Bronchial epithelial cell (primary cell): ENCODE measurements around the gene DUSP28. TPM values are rescaled to one million over a fixed set of nuclear protein-coding genes. Genes with fewer than 3 reads are reported as not detected.

Source experiments
- DNase-seq: peaks from one replicate; pipeline ENCODE4 v3.0.0-alpha.2; 2010; ENCODE audit warnings: low read depth
- FAIRE-seq: peaks from 2 replicates; lab custom pipeline; 2011; peaks lifted over from hg19 to GRCh38; lab: Jason Lieb, UNC
- H3K27me3 ChIP-seq: 2 replicates; pipeline ENCODE4 v1.5.1; 2011; ENCODE audit warnings: low read length; ENCODE audit not compliant: control insufficient read depth, insufficient read depth
- H3K36me3 ChIP-seq: 2 replicates; pipeline ENCODE4 v1.5.1; 2011; ENCODE audit warnings: low read length; ENCODE audit not compliant: control insufficient read depth, insufficient read depth
- H3K4me3 ChIP-seq: 2 replicates; pipeline ENCODE4 v1.5.1; 2011; ENCODE audit warnings: mild to moderate bottlenecking, low read depth, low read length, control low read depth
- CTCF ChIP-seq: IDR thresholded peaks from 2 replicates; pipeline ENCODE4 v1.5.1; 2011; ENCODE audit warnings: mild to moderate bottlenecking, moderate library complexity, low read length, control low read depth, inconsistent platforms; ENCODE audit not compliant: insufficient read depth, severe bottlenecking
- total RNA-seq: library from RNA; depleted of rRNA; stranded (reverse); fragments of >200 nt; gene quantifications from 2 replicates; pipeline ENCODE4 v1.2.1, GENCODE V29; 2014

The DUSP28 gene
- total RNA-seq, 1 donor from 2014 or later: 2.1 TPM

- FAIRE-seq (peak; percentile 50), DNase-seq (no peak)
- Histone ChIP-seq H3K36me3 (peaks cover 4% of the 10 kb centered on the region), H3K4me3 (no peak overlapping the region), H3K27me3 (no peaks in the 10 kb centered on the region)
- no peak for TF ChIP-seq CTCF
These were observed 41.6 kb downstream of the DUSP28 start for GRCh38 chr2:240601831-240602160.

- no peak for DNase-seq
- no peak for TF ChIP-seq CTCF
- H3K4me3 ChIP-seq: no peak overlapping the region
- peaks cover 4% of the 10 kb centered on the region for H3K36me3 ChIP-seq
- H3K27me3 ChIP-seq: no peaks in the 10 kb centered on the region
- FAIRE-seq: no peak
These were observed 42.3 kb downstream of the DUSP28 start for GRCh38 chr2:240602266-240603050.

GRCh38 chr2:240603081-240603835, 43.1 kb downstream of the DUSP28 start:
- Histone ChIP-seq H3K4me3 (no peak overlapping the region), H3K36me3 (peaks cover 3% of the 10 kb centered on the region), H3K27me3 (no peaks in the 10 kb centered on the region)
- no peak for DNase-seq
- TF ChIP-seq CTCF: no peak
- FAIRE-seq: no peak

GRCh38 chr2:240603846-240604245, 43.7 kb downstream of the DUSP28 start:
- DNase-seq: no peak
- FAIRE-seq: no peak
- TF ChIP-seq CTCF: no peak

GRCh38 chr2:240604291-240604938, 44.3 kb downstream of the DUSP28 start:
- no peak for DNase-seq
- peaks cover 1% of the 10 kb centered on the region for H3K36me3 ChIP-seq
- FAIRE-seq: no peak
- no peak overlapping the region for H3K4me3 ChIP-seq
- TF ChIP-seq CTCF: peak; percentile 44
- no peaks in the 10 kb centered on the region for H3K27me3 ChIP-seq

More at GRCh38 chr2:240603846-240604245, 43.7 kb downstream of the DUSP28 start:
- peaks cover 1% of the 10 kb centered on the region for H3K36me3 ChIP-seq
- no peak overlapping the region for H3K4me3 ChIP-seq
- no peaks in the 10 kb centered on the region for H3K27me3 ChIP-seq
